GM12878 (cell line): ENCODE data around the gene DUS1L.

ENCODE experiments used
- CHD2 ChIP-seq: IDR thresholded peaks from 2 replicates; pipeline ENCODE4 v1.6.1; 2011; ENCODE audit warnings: low read depth, low read length, improper control_type of control experiment, borderline replicate concordance
- CTCF ChIP-seq, 3 experiments: IDR thresholded peaks in 2 of 3; conservative IDR thresholded peaks in 1 of 3; 2 replicates each; pipeline ENCODE4 v1.5.1; 2011; ENCODE audit warnings: low read depth in 3 of 3, low read length in 3 of 3, mild to moderate bottlenecking in 3 of 3, control low read depth in 2 of 3, moderate library complexity in 2 of 3, inconsistent platforms in 1 of 3, mixed read lengths in 1 of 3; ENCODE audit not compliant: control insufficient read depth in 2 of 3, insufficient read depth in 1 of 3; ENCODE audit errors: extremely low read depth in 1 of 3
- E2F4 ChIP-seq: IDR thresholded peaks from 2 replicates; pipeline ENCODE4 v1.6.1; 2012; ENCODE audit warnings: low read depth, low read length, improper control_type of control experiment
- EP300 ChIP-seq, 2 experiments: fragments of 150-350 bp in 1 of 2; IDR thresholded peaks; 2 replicates each; pipeline ENCODE4 v1.6.1; 2011 to 2012; ENCODE audit warnings: low read depth in 2 of 2, low read length in 2 of 2, borderline replicate concordance in 1 of 2, improper control_type of control experiment in 1 of 2, inconsistent platforms in 1 of 2; ENCODE audit not compliant: control insufficient read depth in 1 of 2
- EZH2 ChIP-seq: IDR thresholded peaks from 2 replicates; pipeline ENCODE4 v1.6.1; 2012; ENCODE audit warnings: low read depth, mild to moderate bottlenecking, control low read depth, inconsistent platforms, low read length, borderline replicate concordance; ENCODE audit not compliant: control insufficient read depth
- POLR2A ChIP-seq: IDR thresholded peaks from 2 replicates; pipeline ENCODE4 v1.6.1; 2011; ENCODE audit warnings: low read depth, mild to moderate bottlenecking, low read length
- RBBP5 ChIP-seq: fragments of 200-600 bp; sonication (generic); conservative IDR thresholded peaks from 2 replicates; pipeline ENCODE4 v1.6.1; 2016
- RCOR1 ChIP-seq: conservative IDR thresholded peaks from 2 replicates; pipeline ENCODE4 v1.6.1; 2012; ENCODE audit warnings: low read depth, low read length, improper control_type of control experiment
- TF ChIP-seq, protein P1 (sequence below): fragments of 450-650 bp; IDR thresholded peaks from 2 replicates; pipeline ENCODE4 v1.6.1; 2017; ENCODE audit warnings: mild to moderate bottlenecking, moderate library complexity
- TF ChIP-seq, protein P2 (sequence below): IDR thresholded peaks from 2 replicates; pipeline ENCODE4 v1.6.1; 2011; ENCODE audit warnings: borderline replicate concordance, low read depth, mild to moderate bottlenecking, moderate library complexity, mixed read lengths, low read length; ENCODE audit not compliant: insufficient read depth; ENCODE audit errors: extremely low read length

DNA sequence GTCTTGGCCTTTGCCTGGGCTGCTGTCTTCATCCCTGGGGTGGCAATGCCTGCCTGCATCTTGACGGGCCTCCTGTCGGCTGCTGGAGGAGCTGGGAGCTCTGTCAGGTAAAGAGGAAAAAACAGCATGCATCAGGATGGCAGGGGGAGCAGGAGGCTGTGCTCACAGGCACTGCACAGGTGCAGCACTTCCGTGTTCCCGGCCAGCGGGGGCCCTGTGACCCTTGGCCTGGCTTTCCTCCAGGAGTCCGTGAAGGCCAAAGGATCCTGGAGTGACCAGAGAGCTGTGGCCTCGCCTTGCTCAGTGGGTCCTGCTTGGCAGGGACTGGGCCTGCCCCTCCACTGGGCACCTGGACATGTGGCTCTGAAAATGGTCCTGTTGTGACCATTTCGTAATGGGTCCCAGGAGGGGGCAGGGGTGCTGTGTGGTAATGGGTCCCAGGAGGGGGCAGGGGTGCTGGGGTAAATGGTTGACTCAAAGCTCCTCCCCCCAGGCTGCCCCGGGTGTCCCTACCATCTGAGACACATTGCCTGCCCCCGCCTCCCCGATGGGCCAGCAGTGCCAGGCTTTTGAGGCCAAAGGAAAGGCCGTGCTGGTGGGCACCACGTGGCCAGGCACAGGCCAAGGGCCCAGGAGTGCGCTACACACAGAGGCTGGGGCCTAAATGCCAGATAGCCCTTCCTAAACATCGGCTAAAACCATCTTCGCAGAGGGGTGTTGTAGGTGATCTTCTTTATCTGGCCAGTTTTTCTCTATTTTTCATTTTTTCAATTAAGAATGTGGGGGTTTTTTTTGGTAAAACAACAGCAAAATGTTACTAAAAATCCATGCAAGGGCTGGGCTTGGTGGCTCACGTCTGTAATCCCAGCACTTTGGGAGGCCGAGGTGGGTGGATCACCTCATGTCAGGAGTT, 36.4 kb upstream of the DUS1L start:
- TF ChIP-seq CTCF (IDR thresholded peaks at IDR 0.05 in 2 of 3, conservative IDR thresholded peaks at IDR 0.05 in 1 of 3; ENCODE audit: control insufficient read depth in 2 of 3, extremely low read depth in 1 of 3, insufficient read depth in 1 of 3, low read depth in 3 of 3, low read length in 3 of 3): no peak
- TF ChIP-seq EP300 (IDR thresholded peaks at IDR 0.05; ENCODE audit: borderline replicate concordance in 1 of 2, control insufficient read depth in 1 of 2, low read depth in 2 of 2, low read length in 2 of 2): no peak
- TF ChIP-seq CHD2: no peak
- TF ChIP-seq RBBP5: no peak
- TF ChIP-seq E2F4: no peak
- TF ChIP-seq POLR2A: no peak
- no peak for TF ChIP-seq EZH2
- no peak for TF ChIP-seq RCOR1
- TF ChIP-seq, protein P1, sequence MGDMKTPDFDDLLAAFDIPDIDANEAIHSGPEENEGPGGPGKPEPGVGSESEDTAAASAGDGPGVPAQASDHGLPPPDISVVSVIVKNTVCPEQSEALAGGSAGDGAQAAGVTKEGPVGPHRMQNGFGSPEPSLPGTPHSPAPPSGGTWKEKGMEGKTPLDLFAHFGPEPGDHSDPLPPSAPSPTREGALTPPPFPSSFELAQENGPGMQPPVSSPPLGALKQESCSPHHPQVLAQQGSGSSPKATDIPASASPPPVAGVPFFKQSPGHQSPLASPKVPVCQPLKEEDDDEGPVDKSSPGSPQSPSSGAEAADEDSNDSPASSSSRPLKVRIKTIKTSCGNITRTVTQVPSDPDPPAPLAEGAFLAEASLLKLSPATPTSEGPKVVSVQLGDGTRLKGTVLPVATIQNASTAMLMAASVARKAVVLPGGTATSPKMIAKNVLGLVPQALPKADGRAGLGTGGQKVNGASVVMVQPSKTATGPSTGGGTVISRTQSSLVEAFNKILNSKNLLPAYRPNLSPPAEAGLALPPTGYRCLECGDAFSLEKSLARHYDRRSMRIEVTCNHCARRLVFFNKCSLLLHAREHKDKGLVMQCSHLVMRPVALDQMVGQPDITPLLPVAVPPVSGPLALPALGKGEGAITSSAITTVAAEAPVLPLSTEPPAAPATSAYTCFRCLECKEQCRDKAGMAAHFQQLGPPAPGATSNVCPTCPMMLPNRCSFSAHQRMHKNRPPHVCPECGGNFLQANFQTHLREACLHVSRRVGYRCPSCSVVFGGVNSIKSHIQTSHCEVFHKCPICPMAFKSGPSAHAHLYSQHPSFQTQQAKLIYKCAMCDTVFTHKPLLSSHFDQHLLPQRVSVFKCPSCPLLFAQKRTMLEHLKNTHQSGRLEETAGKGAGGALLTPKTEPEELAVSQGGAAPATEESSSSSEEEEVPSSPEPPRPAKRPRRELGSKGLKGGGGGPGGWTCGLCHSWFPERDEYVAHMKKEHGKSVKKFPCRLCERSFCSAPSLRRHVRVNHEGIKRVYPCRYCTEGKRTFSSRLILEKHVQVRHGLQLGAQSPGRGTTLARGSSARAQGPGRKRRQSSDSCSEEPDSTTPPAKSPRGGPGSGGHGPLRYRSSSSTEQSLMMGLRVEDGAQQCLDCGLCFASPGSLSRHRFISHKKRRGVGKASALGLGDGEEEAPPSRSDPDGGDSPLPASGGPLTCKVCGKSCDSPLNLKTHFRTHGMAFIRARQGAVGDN: no peak
- TF ChIP-seq, protein P2, sequence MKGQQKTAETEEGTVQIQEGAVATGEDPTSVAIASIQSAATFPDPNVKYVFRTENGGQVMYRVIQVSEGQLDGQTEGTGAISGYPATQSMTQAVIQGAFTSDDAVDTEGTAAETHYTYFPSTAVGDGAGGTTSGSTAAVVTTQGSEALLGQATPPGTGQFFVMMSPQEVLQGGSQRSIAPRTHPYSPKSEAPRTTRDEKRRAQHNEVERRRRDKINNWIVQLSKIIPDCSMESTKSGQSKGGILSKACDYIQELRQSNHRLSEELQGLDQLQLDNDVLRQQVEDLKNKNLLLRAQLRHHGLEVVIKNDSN: no peak
